Measurements from ENCODE around the gene MCHR1.
"Not testable (repeated sequence)": the region's sequence is repeated elsewhere in the genome, so short reads cannot be mapped to it uniquely, and the experiment has no call there.

MCHR1 gene

DNA sequence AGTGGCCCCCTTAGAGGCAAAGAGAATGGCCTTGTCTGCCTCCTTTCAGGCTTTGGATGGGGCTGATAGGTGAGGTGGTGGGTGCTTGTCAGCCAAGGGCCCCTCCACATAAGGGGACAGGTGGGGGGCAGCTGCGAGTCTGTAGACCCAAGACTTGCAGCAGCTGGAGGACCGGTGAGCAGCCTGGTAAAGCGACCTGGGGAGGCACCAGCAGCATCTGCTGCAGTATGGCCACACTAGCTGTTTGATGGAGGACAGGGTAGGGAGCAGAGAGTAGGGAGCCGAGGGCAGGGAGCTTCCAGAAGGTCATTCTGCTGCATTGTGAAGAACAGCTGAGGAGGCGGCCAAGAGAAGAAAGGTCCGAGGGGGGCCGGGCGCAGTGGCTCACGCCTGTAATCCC lies 25.9 kb upstream of the MCHR1 start:
- no peak overlapping the region for H3K4me2 ChIP-seq (ENCODE audit: low read length)
- H2AFZ ChIP-seq (ENCODE audit: low read depth, low read length): no peak overlapping the region
- no peak overlapping the region for H3K27ac ChIP-seq (ENCODE audit: low read length)
- no peaks in the 10 kb centered on the region for H3K36me3 ChIP-seq (replicated peaks; ENCODE audit: low read depth, low read length)
- H3K27me3 ChIP-seq (ENCODE audit: low read depth, low read length): no peaks in the 10 kb centered on the region
- H4K20me1 ChIP-seq (ENCODE audit: insufficient read depth, low read length): no peaks in the 10 kb centered on the region
- peaks cover 8% of the 10 kb centered on the region; the same call in 1 of the 2 replicates for H3K79me2 ChIP-seq (ENCODE audit: low read length)
- peaks cover 15% of the 10 kb centered on the region for H3K4me1 ChIP-seq (ENCODE audit: low read length)
- no peaks in the 10 kb centered on the region for H3K9me3 ChIP-seq (ENCODE audit: insufficient read depth, low read length)
- H3K4me3 ChIP-seq (ENCODE audit: low read length): no peak overlapping the region
- H3K9ac ChIP-seq (ENCODE audit: low read length): no peak overlapping the region
- TF ChIP-seq, protein P1, sequence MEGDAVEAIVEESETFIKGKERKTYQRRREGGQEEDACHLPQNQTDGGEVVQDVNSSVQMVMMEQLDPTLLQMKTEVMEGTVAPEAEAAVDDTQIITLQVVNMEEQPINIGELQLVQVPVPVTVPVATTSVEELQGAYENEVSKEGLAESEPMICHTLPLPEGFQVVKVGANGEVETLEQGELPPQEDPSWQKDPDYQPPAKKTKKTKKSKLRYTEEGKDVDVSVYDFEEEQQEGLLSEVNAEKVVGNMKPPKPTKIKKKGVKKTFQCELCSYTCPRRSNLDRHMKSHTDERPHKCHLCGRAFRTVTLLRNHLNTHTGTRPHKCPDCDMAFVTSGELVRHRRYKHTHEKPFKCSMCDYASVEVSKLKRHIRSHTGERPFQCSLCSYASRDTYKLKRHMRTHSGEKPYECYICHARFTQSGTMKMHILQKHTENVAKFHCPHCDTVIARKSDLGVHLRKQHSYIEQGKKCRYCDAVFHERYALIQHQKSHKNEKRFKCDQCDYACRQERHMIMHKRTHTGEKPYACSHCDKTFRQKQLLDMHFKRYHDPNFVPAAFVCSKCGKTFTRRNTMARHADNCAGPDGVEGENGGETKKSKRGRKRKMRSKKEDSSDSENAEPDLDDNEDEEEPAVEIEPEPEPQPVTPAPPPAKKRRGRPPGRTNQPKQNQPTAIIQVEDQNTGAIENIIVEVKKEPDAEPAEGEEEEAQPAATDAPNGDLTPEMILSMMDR (IDR thresholded peaks at IDR 0.05; ENCODE audit: low read depth, low read length): no peak
- no peak for TF ChIP-seq EZH2phosphoT487 (IDR thresholded peaks at IDR 0.05; ENCODE audit: low read depth)

DNA sequence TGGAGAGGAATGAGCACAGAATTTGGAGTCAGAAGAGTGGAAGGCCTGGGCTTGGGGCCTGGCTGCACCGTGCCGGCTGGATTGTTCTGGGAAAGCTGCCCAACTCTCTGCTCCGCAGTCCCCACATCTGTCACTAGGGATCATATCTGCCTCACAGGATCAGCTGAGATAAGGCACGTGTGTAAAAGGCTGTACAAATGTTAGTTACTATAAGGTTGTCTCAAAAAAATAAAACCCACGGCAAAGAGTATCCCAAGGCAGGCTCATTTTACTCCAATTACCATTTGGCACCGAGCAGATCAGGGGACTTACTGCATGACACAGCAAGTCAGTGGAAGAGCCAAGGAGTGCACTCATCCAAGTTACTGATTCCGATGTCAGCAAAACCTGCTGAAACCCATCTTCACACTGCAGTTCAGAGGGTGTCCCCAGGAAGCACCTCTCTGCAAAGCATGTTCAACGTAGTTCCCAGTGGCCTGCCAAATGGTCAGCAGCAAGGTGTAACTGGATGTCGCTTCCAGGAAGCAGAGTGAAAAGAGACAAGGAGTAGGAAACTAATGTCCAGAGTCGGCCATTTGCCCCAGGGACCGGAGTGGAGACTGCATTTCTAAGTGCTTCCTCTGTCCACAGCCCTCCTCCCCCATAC lies 24.6 kb upstream of the MCHR1 start:
- Histone ChIP-seq H3K4me2 (ENCODE audit: low read length) (no peak overlapping the region), H3K4me3 (ENCODE audit: low read length) (no peak overlapping the region), H4K20me1 (ENCODE audit: insufficient read depth, low read length) (no peaks in the 10 kb centered on the region), H3K36me3 (replicated peaks; ENCODE audit: low read depth, low read length) (no peaks in the 10 kb centered on the region), H3K9me3 (ENCODE audit: insufficient read depth, low read length) (no peaks in the 10 kb centered on the region), H2AFZ (ENCODE audit: low read depth, low read length) (no peak overlapping the region), H3K79me2 (ENCODE audit: low read length) (peaks cover 8% of the 10 kb centered on the region; the same call in 1 of the 2 replicates), H3K4me1 (ENCODE audit: low read length) (peaks cover 13% of the 10 kb centered on the region), H3K9ac (ENCODE audit: low read length) (no peak overlapping the region), H3K27ac (ENCODE audit: low read length) (no peak overlapping the region), H3K27me3 (ENCODE audit: low read depth, low read length) (no peaks in the 10 kb centered on the region)
- no peak for TF ChIP-seq EZH2phosphoT487 (IDR thresholded peaks at IDR 0.05; ENCODE audit: low read depth)
- TF ChIP-seq, protein P1 (IDR thresholded peaks at IDR 0.05; ENCODE audit: low read depth, low read length): no peak

DNA sequence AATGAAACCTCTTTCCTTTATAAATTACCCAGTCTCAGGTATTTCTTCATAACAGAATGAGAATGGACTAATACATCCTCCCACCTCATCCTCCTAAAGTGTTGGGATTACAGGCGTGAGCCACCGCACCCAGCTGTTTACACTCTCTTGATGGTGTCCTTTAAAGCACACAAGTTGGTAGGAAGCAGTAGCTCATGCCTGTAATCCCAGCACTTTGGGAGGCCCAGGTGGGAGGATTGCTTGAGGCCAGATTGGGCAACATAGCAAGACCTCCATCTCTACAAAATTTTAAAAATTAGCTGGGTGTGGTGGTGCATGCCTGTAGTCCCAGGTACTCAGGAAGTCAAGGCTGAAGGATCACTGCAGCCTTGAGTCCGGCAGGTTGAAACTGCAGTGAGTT lies 23.3 kb upstream of the MCHR1 start:
- H3K4me2 ChIP-seq (ENCODE audit: low read length); H2AFZ ChIP-seq (ENCODE audit: low read depth, low read length); H3K27me3 ChIP-seq (ENCODE audit: low read depth, low read length); H3K4me3 ChIP-seq (ENCODE audit: low read length); H3K9me3 ChIP-seq (ENCODE audit: insufficient read depth, low read length); H4K20me1 ChIP-seq (ENCODE audit: insufficient read depth, low read length); H3K9ac ChIP-seq (ENCODE audit: low read length); H3K27ac ChIP-seq (ENCODE audit: low read length); H3K36me3 ChIP-seq (replicated peaks; ENCODE audit: low read depth, low read length); H3K79me2 ChIP-seq (ENCODE audit: low read length): not testable (repeated sequence)
- H3K4me1 ChIP-seq (ENCODE audit: low read length): peaks cover 15% of the 10 kb centered on the region

GRCh38 chr22:40656651-40657050 lies 22.6 kb upstream of the MCHR1 start:
- H3K27me3 ChIP-seq (ENCODE audit: low read depth, low read length); H3K79me2 ChIP-seq (ENCODE audit: low read length); H3K9me3 ChIP-seq (ENCODE audit: insufficient read depth, low read length); H2AFZ ChIP-seq (ENCODE audit: low read depth, low read length); H3K4me3 ChIP-seq (ENCODE audit: low read length); H3K9ac ChIP-seq (ENCODE audit: low read length); H3K27ac ChIP-seq (ENCODE audit: low read length); H3K4me2 ChIP-seq (ENCODE audit: low read length); H3K36me3 ChIP-seq (replicated peaks; ENCODE audit: low read depth, low read length); H4K20me1 ChIP-seq (ENCODE audit: insufficient read depth, low read length): not testable (repeated sequence)
- peaks cover 14% of the 10 kb centered on the region for H3K4me1 ChIP-seq (ENCODE audit: low read length)

GRCh38 chr22:40659166-40659565 lies 20.1 kb upstream of the MCHR1 start:
- no peak overlapping the region for H2AFZ ChIP-seq (ENCODE audit: low read depth, low read length)
- H3K9me3 ChIP-seq (ENCODE audit: insufficient read depth, low read length): no peaks in the 10 kb centered on the region
- H3K27me3 ChIP-seq (ENCODE audit: low read depth, low read length): no peaks in the 10 kb centered on the region
- no peaks in the 10 kb centered on the region for H3K36me3 ChIP-seq (replicated peaks; ENCODE audit: low read depth, low read length)
- peaks cover 7% of the 10 kb centered on the region for H3K4me1 ChIP-seq (ENCODE audit: low read length)
- H3K79me2 ChIP-seq (ENCODE audit: low read length): no peaks in the 10 kb centered on the region
- no peaks in the 10 kb centered on the region for H4K20me1 ChIP-seq (ENCODE audit: insufficient read depth, low read length)
- TF ChIP-seq, protein P1 (IDR thresholded peaks at IDR 0.05; ENCODE audit: low read depth, low read length): no peak
- TF ChIP-seq EZH2phosphoT487 (IDR thresholded peaks at IDR 0.05; ENCODE audit: low read depth): no peak
- no peak overlapping the region for H3K4me3 ChIP-seq (ENCODE audit: low read length)
- no peak overlapping the region for H3K9ac ChIP-seq (ENCODE audit: low read length)
- no peak overlapping the region for H3K4me2 ChIP-seq (ENCODE audit: low read length)
- no peak overlapping the region for H3K27ac ChIP-seq (ENCODE audit: low read length)

Data from OCI-LY3 (cell line).